Fibroblast of villous mesenchyme (primary cell): ENCODE results near the gene FSIP1. TPM values are rescaled to one million over a fixed set of nuclear protein-coding genes. Genes with fewer than 3 reads are reported as not detected.

ENCODE experiments used
- DNase-seq: peaks from one replicate; pipeline ENCODE4 v3.0.0-alpha.2; 2010; ENCODE audit warnings: low read depth
- H3K4me3 ChIP-seq: 2 replicates; pipeline ENCODE4 v1.5.1; 2011; ENCODE audit warnings: low read depth, mild to moderate bottlenecking, low read length
- total RNA-seq: library from RNA; depleted of rRNA; stranded (reverse); fragments of >200 nt; gene quantifications from 2 replicates; pipeline ENCODE4 v1.2.3, GENCODE V29; 2012
- TF ChIP-seq, protein P1 (sequence below): IDR thresholded peaks from 2 replicates; pipeline ENCODE4 v1.5.1; 2012; ENCODE audit warnings: low read depth, mild to moderate bottlenecking, low read length; ENCODE audit not compliant: insufficient read depth

Gene FSIP1
- total RNA-seq, 1 donor = 2.6 TPM

DNA sequence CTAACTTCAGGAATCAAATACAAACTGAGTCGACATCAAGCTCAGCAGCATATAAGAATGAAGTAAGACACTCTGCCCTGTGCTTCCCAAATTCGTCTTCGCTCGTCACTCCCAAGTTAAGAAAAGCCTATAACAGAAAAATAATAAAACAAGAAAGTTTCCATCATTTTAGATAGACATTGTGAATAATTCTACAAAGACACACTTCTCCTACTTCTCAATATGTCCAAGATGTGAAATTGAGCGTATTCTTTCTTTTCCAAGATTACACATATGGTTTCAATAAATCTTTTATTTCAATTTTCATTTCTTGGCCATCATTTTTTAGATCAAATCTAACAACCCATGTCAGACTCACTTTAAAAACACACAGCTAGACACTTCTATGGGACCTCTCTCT is 85.1 kb downstream of the FSIP1 start:
- DNase-seq = no peak
- TF ChIP-seq, protein P1, sequence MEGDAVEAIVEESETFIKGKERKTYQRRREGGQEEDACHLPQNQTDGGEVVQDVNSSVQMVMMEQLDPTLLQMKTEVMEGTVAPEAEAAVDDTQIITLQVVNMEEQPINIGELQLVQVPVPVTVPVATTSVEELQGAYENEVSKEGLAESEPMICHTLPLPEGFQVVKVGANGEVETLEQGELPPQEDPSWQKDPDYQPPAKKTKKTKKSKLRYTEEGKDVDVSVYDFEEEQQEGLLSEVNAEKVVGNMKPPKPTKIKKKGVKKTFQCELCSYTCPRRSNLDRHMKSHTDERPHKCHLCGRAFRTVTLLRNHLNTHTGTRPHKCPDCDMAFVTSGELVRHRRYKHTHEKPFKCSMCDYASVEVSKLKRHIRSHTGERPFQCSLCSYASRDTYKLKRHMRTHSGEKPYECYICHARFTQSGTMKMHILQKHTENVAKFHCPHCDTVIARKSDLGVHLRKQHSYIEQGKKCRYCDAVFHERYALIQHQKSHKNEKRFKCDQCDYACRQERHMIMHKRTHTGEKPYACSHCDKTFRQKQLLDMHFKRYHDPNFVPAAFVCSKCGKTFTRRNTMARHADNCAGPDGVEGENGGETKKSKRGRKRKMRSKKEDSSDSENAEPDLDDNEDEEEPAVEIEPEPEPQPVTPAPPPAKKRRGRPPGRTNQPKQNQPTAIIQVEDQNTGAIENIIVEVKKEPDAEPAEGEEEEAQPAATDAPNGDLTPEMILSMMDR = no peak
- H3K4me3 ChIP-seq = no peak overlapping the region

DNA sequence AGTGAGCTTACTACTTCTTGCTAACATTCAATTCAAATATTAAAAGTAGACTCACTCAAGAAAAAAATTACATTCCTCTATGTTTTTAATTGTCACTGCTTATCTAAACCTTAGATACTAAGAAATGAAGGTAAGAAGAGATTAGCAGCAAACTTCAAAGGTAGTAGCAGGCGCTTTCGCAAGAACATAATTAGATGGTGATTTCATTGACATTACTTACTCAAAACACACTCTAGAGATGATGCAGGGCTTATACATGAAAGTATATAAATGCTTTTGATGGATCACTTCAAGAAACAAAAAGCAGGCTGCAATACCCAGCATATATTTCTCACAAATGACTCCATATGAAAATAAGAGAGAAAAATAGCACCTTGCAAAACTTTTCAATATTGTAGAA is 86.8 kb downstream of the FSIP1 start:
- TF ChIP-seq, protein P1 = no peak
- no peak overlapping the region for H3K4me3 ChIP-seq
- DNase-seq = no peak

DNA sequence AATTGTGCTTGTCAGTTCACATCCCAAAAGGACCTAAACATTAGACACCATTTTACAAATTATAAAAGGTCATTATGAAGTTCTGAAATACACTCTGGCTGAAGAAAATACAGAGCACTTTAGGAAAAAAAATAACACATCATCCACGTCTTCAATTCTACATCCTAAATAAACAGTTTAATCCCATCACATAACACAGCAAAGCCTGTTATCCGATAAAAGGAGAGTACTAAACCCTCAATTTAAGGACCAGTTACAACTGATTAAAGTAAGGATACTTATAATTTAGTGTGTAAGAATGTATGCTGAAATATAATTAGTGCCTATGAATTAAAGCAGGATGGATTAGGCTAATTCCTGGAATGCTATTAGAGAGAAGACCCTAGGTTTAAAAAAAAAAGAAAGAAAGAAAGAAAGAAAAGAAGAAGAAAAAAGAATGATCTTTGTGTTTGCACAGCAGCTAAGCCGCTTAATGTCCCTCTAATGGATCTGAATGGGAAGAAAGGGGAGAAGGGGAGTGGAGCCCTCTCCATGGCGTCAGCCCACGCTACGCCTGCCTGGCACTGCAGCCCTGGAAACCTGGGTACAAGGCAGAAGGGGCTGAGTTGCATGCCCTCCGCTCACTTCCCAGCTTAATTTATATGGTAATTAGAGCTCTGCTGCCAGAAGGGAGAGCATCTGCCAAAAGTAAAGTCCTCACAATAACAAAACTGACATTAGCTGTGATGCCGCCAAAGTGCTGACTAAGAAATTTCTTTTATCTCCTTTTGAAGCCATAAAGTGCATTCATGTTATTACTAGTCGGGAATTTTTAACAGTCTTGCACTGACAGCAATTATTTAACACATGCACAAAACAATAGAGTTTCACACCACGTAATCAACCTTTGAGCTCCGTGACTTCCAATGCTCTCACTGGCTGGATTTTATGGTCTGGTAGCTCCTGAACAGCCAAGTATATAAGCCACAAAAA is 90.0 kb downstream of the FSIP1 start:
- DNase-seq = peak; percentile 14
- TF ChIP-seq, protein P1 = no peak
- no peak overlapping the region for H3K4me3 ChIP-seq

DNA sequence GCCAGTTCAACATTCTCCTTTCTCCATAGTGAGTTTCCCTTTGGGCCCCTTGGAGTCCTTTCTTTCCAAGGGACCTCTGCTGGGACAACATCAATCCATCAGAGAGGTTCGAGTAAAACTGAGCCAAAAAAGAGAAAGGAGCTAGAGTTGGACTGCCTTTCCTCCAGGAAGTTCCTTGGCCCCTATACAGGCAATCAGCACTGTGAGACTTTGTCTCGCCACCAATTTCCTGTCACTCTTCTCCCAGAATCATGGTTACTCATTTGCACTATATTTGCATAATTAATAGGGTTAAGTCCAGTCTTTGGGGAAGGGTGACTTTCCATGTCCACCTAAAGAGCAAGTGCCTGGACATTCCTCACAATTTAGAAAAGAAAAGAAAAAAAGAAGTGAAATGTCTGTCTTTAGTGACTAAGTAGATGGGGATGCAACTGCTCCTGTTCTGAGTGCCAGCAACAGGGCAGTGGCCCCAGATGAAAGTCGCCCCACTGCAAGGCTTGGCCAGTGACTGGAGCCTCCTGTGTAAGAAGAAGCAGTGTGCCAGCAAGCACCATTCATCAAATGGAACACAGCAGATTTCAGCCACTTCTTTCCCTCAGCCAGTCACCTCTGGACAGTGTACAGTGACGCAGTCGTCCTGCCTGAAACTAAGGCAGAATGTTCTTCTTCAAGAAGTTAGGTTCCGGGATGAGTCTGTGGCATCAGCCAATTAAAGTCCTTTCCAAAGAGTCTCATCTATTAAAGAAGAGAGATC is 91.6 kb downstream of the FSIP1 start:
- H3K4me3 ChIP-seq = no peak overlapping the region
- DNase-seq = no peak
- TF ChIP-seq, protein P1 = no peak

DNA sequence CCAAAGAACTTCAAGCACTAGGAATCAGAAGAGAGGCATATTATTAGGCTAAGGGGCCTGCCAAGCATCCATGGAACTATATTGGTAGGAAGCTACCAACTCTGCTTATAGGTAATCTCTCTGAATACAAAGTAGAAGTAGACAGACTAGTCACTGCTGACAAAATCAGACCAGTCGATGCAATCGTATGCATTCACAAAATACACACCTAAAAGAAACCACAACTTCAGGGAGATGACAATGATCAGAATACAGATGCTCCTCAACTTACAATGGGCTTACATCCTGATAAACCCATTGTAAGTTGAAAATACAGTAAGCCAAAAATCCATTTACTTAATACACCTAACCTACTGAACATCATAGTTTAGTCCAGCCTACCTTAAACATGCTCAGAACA is 94.7 kb downstream of the FSIP1 start:
- H3K4me3 ChIP-seq = no peak overlapping the region
- TF ChIP-seq, protein P1 = no peak
- no peak for DNase-seq

DNA sequence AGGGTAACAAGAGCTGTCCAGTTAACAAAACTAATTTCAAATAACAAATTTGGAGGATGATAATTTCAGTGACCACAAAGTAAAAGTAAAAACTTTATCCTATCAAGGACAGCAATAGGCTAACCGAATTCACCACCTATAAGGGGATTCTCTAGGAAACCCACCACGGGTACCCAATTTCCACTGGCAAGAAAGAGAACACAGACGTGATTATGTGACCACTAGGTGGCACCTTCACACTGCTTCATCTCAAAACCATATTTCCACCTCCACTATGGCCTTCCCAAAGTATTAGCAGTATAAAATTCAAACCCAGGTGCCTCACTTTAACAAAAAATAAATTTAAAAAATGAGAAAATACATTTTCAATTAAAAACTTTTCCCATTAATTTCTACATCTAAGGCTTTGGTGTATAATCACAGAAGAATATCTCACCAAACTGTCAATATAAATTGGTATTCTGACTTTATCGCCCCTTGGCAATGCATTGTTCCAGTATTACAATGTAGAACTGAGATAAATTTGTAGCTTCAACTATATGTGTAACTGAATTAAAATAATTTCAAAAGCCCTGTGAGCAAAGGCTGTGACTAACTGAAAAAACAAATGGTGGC is 96.5 kb downstream of the FSIP1 start:
- TF ChIP-seq, protein P1 = peak; percentile 72
- H3K4me3 ChIP-seq = no peak overlapping the region
- peak; percentile 70 for DNase-seq
